B cell (primary cell): ENCODE measurements around the gene MVB12B.

ENCODE experiments used
- CTCF ChIP-seq: fragments of 200-600 bp; IDR thresholded peaks from one replicate; pipeline ENCODE4 v1.8.0; 2022; ENCODE audit warnings: antibody characterized with exemption, mild to moderate bottlenecking
- EZH2 ChIP-seq: IDR thresholded peaks from 2 replicates; pipeline ENCODE4 v1.6.1; 2012; ENCODE audit warnings: borderline replicate concordance, low read depth, mild to moderate bottlenecking, moderate library complexity, low read length; ENCODE audit not compliant: insufficient read depth, poor library complexity, severe bottlenecking

DNA sequence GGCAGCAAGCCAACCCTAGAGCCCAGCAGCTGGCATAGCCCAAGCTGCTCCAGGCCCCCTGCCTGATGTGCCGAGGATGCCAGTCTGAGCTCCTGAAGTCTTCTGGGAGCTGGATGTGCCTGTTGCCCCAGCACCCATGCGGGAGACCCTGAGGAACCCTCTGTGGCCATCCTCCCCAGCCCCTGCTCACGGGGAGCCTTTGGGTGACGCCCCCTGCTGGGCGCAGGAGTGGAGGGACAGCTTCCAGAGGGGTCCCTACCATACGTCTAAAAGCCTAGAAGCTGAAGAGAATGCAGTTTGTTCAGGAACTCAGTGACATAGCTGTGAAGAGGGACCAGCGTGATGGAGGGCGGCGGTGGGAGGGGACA lies 33.1 kb upstream of the MVB12B start:
- TF ChIP-seq EZH2 = no peak
- TF ChIP-seq CTCF = no peak
